Motor neuron (in vitro differentiated cells): Measurements from ENCODE around the gene SPATS2L. TPM values are rescaled to one million over a fixed set of nuclear protein-coding genes. Genes with fewer than 3 reads are reported as not detected.

ENCODE experiments used
- ATAC-seq, 8 experiments: fragments of 200-7000 bp; cut with Tn5 transposase; replicated peaks in 6 of 8; 2 replicates each; pipeline ENCODE4 v1.8.0; 2021; ENCODE audit warnings: mild to moderate bottlenecking in 8 of 8, moderate library complexity in 8 of 8
- H3K27ac ChIP-seq, 2 donors: fragments of 250-450 bp; sonication (Bioruptor Pico); 2 replicates each; pipeline ENCODE4 v1.9.0; 2021; ENCODE audit warnings: antibody characterized with exemption in 2 of 2, mild to moderate bottlenecking in 2 of 2, moderate library complexity in 1 of 2
- H3K4me1 ChIP-seq, 2 donors: fragments of 250-450 bp; sonication (Bioruptor Pico); replicated peaks in 1 of 2; 2 replicates each; pipeline ENCODE4 v1.6.1; 2021; ENCODE audit warnings: antibody characterized with exemption in 2 of 2, mild to moderate bottlenecking in 2 of 2, moderate library complexity in 1 of 2
- H3K4me3 ChIP-seq, 5 donors: fragments of 250-450 bp; sonication (Bioruptor Pico); 2 replicates each; pipeline ENCODE4 v1.9.0; 2021; ENCODE audit warnings: antibody characterized with exemption in 5 of 5, mild to moderate bottlenecking in 5 of 5, moderate library complexity in 4 of 5
- WGBS, 10 experiments: fragments of 450-650 bp; shearing (Covaris generic); methylation state at CpG; one replicate each; pipeline ENCODE4 v1.0.0; 2022; 5-methylcytosine and 5-hydroxymethylcytosine counted together
- in situ Hi-C, 9 experiments: fragments of 400-800 bp; cut with MboI; loops; one replicate each; pipeline ENCODE4 v1.15.0; 2021; ENCODE audit warnings: low sequenced_read_pairs in 9 of 9, low pct_unique_long_range_greater_than_20kb in 2 of 9; ENCODE audit not compliant: unreplicated experiment in 9 of 9
- total RNA-seq, 8 experiments: library from RNA; unstranded; fragments of 300-600 nt; gene quantifications; 2 replicates each; pipeline versions ENCODE4 v1.2.3 to v1.2.4, GENCODE V29; 2022

Gene SPATS2L
- total RNA-seq, 8 experiments from 2014 or later: 8.4 to 143 (median 21.9) TPM

GRCh38 chr2:200488169-200488568 lies 181.7 kb downstream of the SPATS2L start:
- in situ Hi-C loops: loop anchor here in 4 of 9 experiments (10.0 to 25.0 kb wide), 3 partner anchors 501 to 513 kb away; no protein-coding TSS in a partner anchor
- Histone ChIP-seq H3K4me1 (no peaks in the 10 kb centered on the region), H3K27ac (no peak overlapping the region), H3K4me3 (no peak overlapping the region)
- 25 to 100% (median 80%) methylated on average over 1 to 4 of the region's 4 CpGs; no CpG with 5 or more reads in 1 of the 10 experiments for WGBS, 10 experiments
- ATAC-seq: peak in 3 of 8 experiments; percentile 26 to 73 (median 58)

- ATAC-seq: no peak
- Histone ChIP-seq H3K4me3 (no peak overlapping the region), H3K4me1 (peaks cover 0 to 9% of the 10 kb centered on the region in 2 donors), H3K27ac (no peak overlapping the region)
- in situ Hi-C loops: loop anchor here in 1 of 9 experiments (25.0 kb wide), 1 partner anchor 503 kb away; no protein-coding TSS in a partner anchor
- WGBS, 10 experiments: 83 to 100% (median 99%) methylated on average over 1 to 13 of the region's 22 CpGs; no CpG with 5 or more reads in 4 of the 10 experiments
Observed at GRCh38 chr2:200490001-200490400, 183.5 kb downstream of the SPATS2L start.

GRCh38 chr2:200492656-200493055 lies 186.2 kb downstream of the SPATS2L start:
- in situ Hi-C loops: loop anchor here in 1 of 9 experiments (25.0 kb wide), 1 partner anchor 505 kb away; no protein-coding TSS in a partner anchor
- H3K4me1 ChIP-seq: peaks cover 0 to 9% of the 10 kb centered on the region in 2 donors

GRCh38 chr2:200494048-200494447 lies 187.6 kb downstream of the SPATS2L start:
- Histone ChIP-seq H3K27ac (no peak overlapping the region), H3K4me3 (no peak overlapping the region), H3K4me1 (peaks cover 0 to 9% of the 10 kb centered on the region in 2 donors)
- in situ Hi-C loops: loop anchor here in 1 of 9 experiments (25.0 kb wide), 1 partner anchor 507 kb away; no protein-coding TSS in a partner anchor
- 40 to 95% (median 83%) methylated on average over 1 to 2 of the region's 2 CpGs; no CpG with 5 or more reads in 1 of the 10 experiments for WGBS, 10 experiments
- no peak for ATAC-seq

More at GRCh38 chr2:200492656-200493055, 186.2 kb downstream of the SPATS2L start:
- H3K27ac ChIP-seq: no peak overlapping the region
- no peak for ATAC-seq
- H3K4me3 ChIP-seq: no peak overlapping the region

GRCh38 chr2:200496696-200497095 lies 190.2 kb downstream of the SPATS2L start:
- WGBS, 10 experiments: 71 to 100% (median 94%) methylated on average over 1 of the region's 1 CpG; no CpG with 5 or more reads in 6 of the 10 experiments
- no peak overlapping the region for H3K27ac ChIP-seq
- H3K4me3 ChIP-seq: no peak overlapping the region
- no peak for ATAC-seq
- in situ Hi-C loops: loop anchor here in 1 of 9 experiments (25.0 kb wide), 1 partner anchor 509 kb away; no protein-coding TSS in a partner anchor
- peaks cover 0 to 9% of the 10 kb centered on the region in 2 donors for H3K4me1 ChIP-seq

- in situ Hi-C loops: loop anchor here in 1 of 9 experiments (25.0 kb wide), 1 partner anchor 511 kb away; no protein-coding TSS in a partner anchor
- Histone ChIP-seq H3K4me3 (no peak overlapping the region), H3K27ac (no peak overlapping the region), H3K4me1 (peaks cover 0 to 7% of the 10 kb centered on the region in 2 donors)
- 42 to 100% (median 88%) methylated on average over 1 to 2 of the region's 2 CpGs; no CpG with 5 or more reads in 1 of the 10 experiments for WGBS, 10 experiments
- ATAC-seq: peak in 2 of 8 experiments; percentile 38 to 58
Observed at GRCh38 chr2:200498402-200499162, 192.1 kb downstream of the SPATS2L start.

GRCh38 chr2:200502196-200502595 lies 195.7 kb downstream of the SPATS2L start:
- in situ Hi-C loops: no loop called here
- no peaks in the 10 kb centered on the region for H3K4me1 ChIP-seq
- no peak for ATAC-seq
- 89 to 100% (median 96%) methylated on average over 3 to 4 of the region's 5 CpGs; no CpG with 5 or more reads in 2 of the 10 experiments for WGBS, 10 experiments
- no peak overlapping the region for H3K27ac ChIP-seq
- H3K4me3 ChIP-seq: no peak overlapping the region

DNA sequence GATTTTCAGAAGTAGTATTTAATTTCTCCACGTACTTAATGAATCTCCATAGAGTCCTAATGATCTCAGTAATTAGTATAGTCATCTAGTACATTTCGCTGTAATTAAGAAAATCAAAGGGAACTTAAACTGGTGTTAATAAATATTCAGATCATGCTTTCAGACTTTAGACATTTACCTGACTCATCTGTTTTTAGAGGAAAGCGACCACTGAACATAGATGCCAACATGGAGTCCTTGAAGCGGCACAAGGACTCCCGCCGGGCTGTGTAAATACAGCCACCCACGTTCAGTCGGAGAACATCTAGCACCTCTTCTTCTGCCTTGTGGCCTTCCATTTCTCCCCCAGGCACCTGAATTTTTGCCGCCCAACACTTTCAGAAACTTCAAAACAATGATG lies 200.2 kb downstream of the SPATS2L start:
- H3K27ac ChIP-seq: no peak overlapping the region
- H3K4me3 ChIP-seq: no peak overlapping the region
- peaks cover 2 to 7% of the 10 kb centered on the region in 2 donors for H3K4me1 ChIP-seq
- in situ Hi-C loops: no loop called here
- 75 to 96% (median 91%) methylated on average over 2 to 6 of the region's 9 CpGs; no CpG with 5 or more reads in 1 of the 10 experiments for WGBS, 10 experiments
- ATAC-seq: no peak

DNA sequence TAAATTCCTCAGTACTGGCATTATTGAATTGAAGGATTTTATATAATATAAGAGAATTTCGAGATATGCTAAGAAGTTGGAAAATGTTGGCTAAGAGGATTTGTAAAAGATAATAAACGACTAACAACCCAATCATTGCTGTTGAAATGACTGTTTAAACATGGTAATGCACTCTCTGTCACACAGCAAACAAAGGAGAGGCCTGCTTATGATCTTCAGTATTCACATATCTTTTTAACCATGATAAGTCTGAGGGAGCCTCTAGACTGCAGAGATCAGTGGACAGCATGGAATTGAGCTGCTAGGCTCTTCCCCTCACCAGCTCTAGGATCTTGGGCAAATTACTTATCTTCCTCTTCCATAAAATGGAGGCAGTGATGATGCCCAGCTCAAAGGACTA lies 200.7 kb downstream of the SPATS2L start:
- in situ Hi-C loops: no loop called here
- Histone ChIP-seq H3K27ac (no peak overlapping the region), H3K4me1 (peaks cover 4 to 7% of the 10 kb centered on the region in 2 donors), H3K4me3 (no peak overlapping the region)
- WGBS, 10 experiments: 50 to 100% (median 100%) methylated on average over 1 to 2 of the region's 2 CpGs; no CpG with 5 or more reads in 1 of the 10 experiments
- no peak for ATAC-seq

- Histone ChIP-seq H3K4me1 (peaks cover 5 to 7% of the 10 kb centered on the region in 2 donors), H3K4me3 (peak overlapping the region; percentile 55 to 83 (median 65)), H3K27ac (peak overlapping the region in 1 of 2 donors; percentile 71)
- WGBS, 10 experiments: 0 to 61% (median 20%) methylated on average over 1 to 5 of the region's 8 CpGs; no CpG with 5 or more reads in 3 of the 10 experiments
- in situ Hi-C loops: no loop called here
- ATAC-seq: peak in 3 of 8 experiments; percentile 5 to 9 (median 8)
Observed at GRCh38 chr2:200509235-200509611, 202.7 kb downstream of the SPATS2L start.

- 0 to 53% (median 2%) methylated on average over 1 to 7 of the region's 78 CpGs; no CpG with 5 or more reads in 2 of the 10 experiments for WGBS, 10 experiments
- H3K27ac ChIP-seq: peak within 1 kb of the TSS; percentile 21 to 71
- peak within 1 kb of the TSS; percentile 55 to 83 (median 65) for H3K4me3 ChIP-seq
- peak; percentile 97 to 99 (median 98) for ATAC-seq
- in situ Hi-C loops: no loop called here
- H3K4me1 ChIP-seq: peaks cover 5 to 7% of the 10 kb centered on the region in 2 donors
Observed at GRCh38 chr2:200509612-200510433, 203.3 kb downstream of the SPATS2L start, which contains the start of gene KCTD18. KCTD18 (minus strand) TSS chr2:200510068; CDS start chr2:200507016, 3,052 bp downstream.

DNA sequence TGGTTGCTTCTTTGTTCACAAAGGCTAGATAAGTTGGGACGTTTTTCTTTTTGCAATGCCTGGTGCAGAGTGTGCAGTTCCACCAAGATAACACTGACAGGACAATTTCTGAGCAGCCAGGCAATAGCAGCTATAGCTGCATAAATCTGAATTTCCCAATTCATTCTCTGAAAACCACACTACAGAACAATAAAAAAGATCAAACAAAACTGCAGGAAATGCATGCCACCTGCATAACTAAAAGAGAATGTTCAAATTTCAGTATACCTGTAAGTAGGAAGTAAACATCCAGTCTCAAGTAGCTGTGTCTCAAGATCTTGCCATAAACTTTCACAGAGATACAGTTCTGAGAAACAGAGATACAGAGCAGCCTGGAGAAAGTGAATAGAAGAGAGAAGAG lies 208.7 kb downstream of the SPATS2L start:
- no peak for ATAC-seq
- H3K4me1 ChIP-seq: peaks cover 0 to 3% of the 10 kb centered on the region in 2 donors
- in situ Hi-C loops: no loop called here
- WGBS, 10 experiments: 0% methylated on average over 1 of the region's 1 CpG; no CpG with 5 or more reads in 6 of the 10 experiments
- H3K27ac ChIP-seq: no peak overlapping the region
- no peak overlapping the region for H3K4me3 ChIP-seq
